Dendritic cell treated with granulocyte-macrophage colony-stimulating factor and Interleukin-4, amounts not matched to agents 40 ng/mL and 50 ng/mL, for 4 days (primary cell): ENCODE data around the gene MEF2D.

ENCODE experiments used
- H3K27ac Mint-ChIP-seq: one replicate; pipeline ENCODE4 v1.8.0; 2022; ENCODE audit warnings: mild to moderate bottlenecking, mixed read lengths
- H3K27me3 Mint-ChIP-seq: one replicate; pipeline ENCODE4 v1.8.0; 2022; ENCODE audit warnings: mild to moderate bottlenecking, mixed read lengths
- H3K36me3 Mint-ChIP-seq: one replicate; pipeline ENCODE4 v1.8.0; 2022; ENCODE audit warnings: low read depth, mixed read lengths
- H3K4me1 Mint-ChIP-seq: one replicate; pipeline ENCODE4 v1.8.0; 2022; ENCODE audit warnings: low read depth, mixed read lengths
- H3K4me3 Mint-ChIP-seq: one replicate; pipeline ENCODE4 v1.8.0; 2022; ENCODE audit warnings: mild to moderate bottlenecking, moderate library complexity, mixed read lengths
- H3K9me3 Mint-ChIP-seq: one replicate; pipeline ENCODE4 v1.8.0; 2022; ENCODE audit warnings: mixed read lengths
- intact Hi-C: fragments of 100-400 bp; cut with micrococcal nuclease; formaldehyde crosslinking; loops from one replicate; pipeline ENCODE4 v1.15.0; 2022

The MEF2D gene

GRCh38 chr1:156439036-156439776 is 61.4 kb downstream of the MEF2D start:
- no peaks in the 10 kb centered on the region for H3K36me3 Mint-ChIP-seq
- H3K9me3 Mint-ChIP-seq: no peaks in the 10 kb centered on the region
- peaks cover 93% of the 10 kb centered on the region for H3K27me3 Mint-ChIP-seq
- no peak overlapping the region for H3K27ac Mint-ChIP-seq
- H3K4me1 Mint-ChIP-seq: peaks cover 40% of the 10 kb centered on the region
- intact Hi-C loops: no loop called here
- H3K4me3 Mint-ChIP-seq: no peak overlapping the region

GRCh38 chr1:156438278-156438987 is 62.1 kb downstream of the MEF2D start:
- Mint-ChIP-seq H3K9me3 (no peaks in the 10 kb centered on the region), H3K36me3 (no peaks in the 10 kb centered on the region), H3K27ac (no peak overlapping the region), H3K27me3 (peaks cover 93% of the 10 kb centered on the region), H3K4me3 (no peak overlapping the region), H3K4me1 (peaks cover 40% of the 10 kb centered on the region)
- intact Hi-C loops: no loop called here

GRCh38 chr1:156437037-156437867 is 63.3 kb downstream of the MEF2D start:
- H3K36me3 Mint-ChIP-seq: no peaks in the 10 kb centered on the region
- H3K9me3 Mint-ChIP-seq: no peaks in the 10 kb centered on the region
- H3K4me1 Mint-ChIP-seq: peaks cover 40% of the 10 kb centered on the region
- intact Hi-C loops: no loop called here
- no peak overlapping the region for H3K4me3 Mint-ChIP-seq
- no peak overlapping the region for H3K27ac Mint-ChIP-seq
- H3K27me3 Mint-ChIP-seq: peaks cover 96% of the 10 kb centered on the region

- intact Hi-C loops: no loop called here
- Mint-ChIP-seq H3K4me1 (peaks cover 40% of the 10 kb centered on the region), H3K36me3 (no peaks in the 10 kb centered on the region), H3K27me3 (peaks cover 96% of the 10 kb centered on the region), H3K27ac (no peak overlapping the region), H3K9me3 (no peaks in the 10 kb centered on the region), H3K4me3 (peak overlapping the region; percentile 57)
These were observed 64.2 kb downstream of the MEF2D start for GRCh38 chr1:156436141-156437036.

- Mint-ChIP-seq H3K27me3 (peaks cover 96% of the 10 kb centered on the region), H3K36me3 (no peaks in the 10 kb centered on the region), H3K4me1 (peaks cover 36% of the 10 kb centered on the region), H3K27ac (no peak overlapping the region), H3K9me3 (no peaks in the 10 kb centered on the region), H3K4me3 (peak overlapping the region; percentile 75)
- intact Hi-C loops: no loop called here
These were observed 64.9 kb downstream of the MEF2D start for GRCh38 chr1:156435545-156436140.

GRCh38 chr1:156434989-156435544 is 65.5 kb downstream of the MEF2D start:
- Mint-ChIP-seq H3K27ac (no peak overlapping the region), H3K4me3 (peak overlapping the region; percentile 75), H3K9me3 (no peaks in the 10 kb centered on the region), H3K36me3 (no peaks in the 10 kb centered on the region), H3K4me1 (peaks cover 37% of the 10 kb centered on the region), H3K27me3 (peaks cover 96% of the 10 kb centered on the region)
- intact Hi-C loops: no loop called here

- Mint-ChIP-seq H3K4me3 (no peak overlapping the region), H3K36me3 (no peaks in the 10 kb centered on the region), H3K27me3 (peaks cover 97% of the 10 kb centered on the region), H3K4me1 (peaks cover 35% of the 10 kb centered on the region), H3K9me3 (no peaks in the 10 kb centered on the region), H3K27ac (no peak overlapping the region)
- intact Hi-C loops: no loop called here
These were observed 67.0 kb downstream of the MEF2D start for GRCh38 chr1:156433602-156434001.

GRCh38 chr1:156433032-156433431 is 67.5 kb downstream of the MEF2D start:
- Mint-ChIP-seq H3K36me3 (no peaks in the 10 kb centered on the region), H3K4me3 (no peak overlapping the region), H3K9me3 (no peaks in the 10 kb centered on the region), H3K27ac (no peak overlapping the region), H3K27me3 (peaks cover 98% of the 10 kb centered on the region), H3K4me1 (peaks cover 31% of the 10 kb centered on the region)
- intact Hi-C loops: no loop called here

- no peak overlapping the region for H3K27ac Mint-ChIP-seq
- no peaks in the 10 kb centered on the region for H3K9me3 Mint-ChIP-seq
- no peak overlapping the region for H3K4me3 Mint-ChIP-seq
- peaks cover 30% of the 10 kb centered on the region for H3K4me1 Mint-ChIP-seq
- H3K36me3 Mint-ChIP-seq: no peaks in the 10 kb centered on the region
- peaks cover 99% of the 10 kb centered on the region for H3K27me3 Mint-ChIP-seq
- intact Hi-C loops: no loop called here
These were observed 67.9 kb downstream of the MEF2D start for GRCh38 chr1:156432669-156433018.

- Mint-ChIP-seq H3K4me1 (peaks cover 25% of the 10 kb centered on the region), H3K36me3 (no peaks in the 10 kb centered on the region), H3K27ac (no peak overlapping the region), H3K27me3 (peaks cover 99% of the 10 kb centered on the region), H3K9me3 (no peaks in the 10 kb centered on the region), H3K4me3 (no peak overlapping the region)
- intact Hi-C loops: no loop called here
These were observed 68.6 kb downstream of the MEF2D start for GRCh38 chr1:156431769-156432668.

GRCh38 chr1:156431366-156431765 is 69.2 kb downstream of the MEF2D start:
- intact Hi-C loops: no loop called here
- no peaks in the 10 kb centered on the region for H3K9me3 Mint-ChIP-seq
- peaks cover 20% of the 10 kb centered on the region for H3K4me1 Mint-ChIP-seq
- H3K27me3 Mint-ChIP-seq: peaks cover 98% of the 10 kb centered on the region
- H3K27ac Mint-ChIP-seq: no peak overlapping the region
- H3K36me3 Mint-ChIP-seq: no peaks in the 10 kb centered on the region
- no peak overlapping the region for H3K4me3 Mint-ChIP-seq

- Mint-ChIP-seq H3K27ac (no peak overlapping the region), H3K27me3 (peaks cover 99% of the 10 kb centered on the region), H3K4me3 (no peak overlapping the region), H3K9me3 (no peaks in the 10 kb centered on the region), H3K36me3 (no peaks in the 10 kb centered on the region), H3K4me1 (peaks cover 15% of the 10 kb centered on the region)
- intact Hi-C loops: no loop called here
These were observed 69.7 kb downstream of the MEF2D start for GRCh38 chr1:156430866-156431265.
